ENCODE results near the gene ATP8B1.

GRCh38 chr18:57698571-57699276, 104.4 kb downstream of the ATP8B1 start:
- TF ChIP-seq CTCF (IDR thresholded peaks at IDR 0.05) (no peak), POLR2A (IDR thresholded peaks at IDR 0.05) (no peak)

Measured in testis (tissue), 2 donors.